ENCODE measurements around the gene STAT4.

The STAT4 gene

GRCh38 chr2:191006297-191006696 is 144.5 kb downstream of the STAT4 start:
- no peak for TF ChIP-seq CTCF (IDR thresholded peaks at IDR 0.05)

GRCh38 chr2:191003405-191004309 is 147.1 kb downstream of the STAT4 start:
- no peak for TF ChIP-seq CTCF (IDR thresholded peaks at IDR 0.05)

GRCh38 chr2:191001624-191002023 is 149.2 kb downstream of the STAT4 start:
- no peak for TF ChIP-seq CTCF (IDR thresholded peaks at IDR 0.05)

GRCh38 chr2:191001032-191001431 is 149.8 kb downstream of the STAT4 start:
- no peak for TF ChIP-seq CTCF (IDR thresholded peaks at IDR 0.05)

- TF ChIP-seq CTCF (IDR thresholded peaks at IDR 0.05): no peak
Observed at GRCh38 chr2:190999949-191000665, 150.7 kb downstream of the STAT4 start.

- TF ChIP-seq CTCF (IDR thresholded peaks at IDR 0.05): no peak
Observed at GRCh38 chr2:190999058-190999457, 151.7 kb downstream of the STAT4 start.

GRCh38 chr2:190997526-190998113 is 153.2 kb downstream of the STAT4 start:
- TF ChIP-seq CTCF (IDR thresholded peaks at IDR 0.05): no peak
